ENCODE data around the gene MPRIP. TPM values are rescaled to one million over a fixed set of nuclear protein-coding genes. Genes with fewer than 3 reads are reported as not detected.

MPRIP gene
- total and polyA plus RNA-seq, 2 experiments from 2014 or later, result 91.7 to 202 TPM

DNA sequence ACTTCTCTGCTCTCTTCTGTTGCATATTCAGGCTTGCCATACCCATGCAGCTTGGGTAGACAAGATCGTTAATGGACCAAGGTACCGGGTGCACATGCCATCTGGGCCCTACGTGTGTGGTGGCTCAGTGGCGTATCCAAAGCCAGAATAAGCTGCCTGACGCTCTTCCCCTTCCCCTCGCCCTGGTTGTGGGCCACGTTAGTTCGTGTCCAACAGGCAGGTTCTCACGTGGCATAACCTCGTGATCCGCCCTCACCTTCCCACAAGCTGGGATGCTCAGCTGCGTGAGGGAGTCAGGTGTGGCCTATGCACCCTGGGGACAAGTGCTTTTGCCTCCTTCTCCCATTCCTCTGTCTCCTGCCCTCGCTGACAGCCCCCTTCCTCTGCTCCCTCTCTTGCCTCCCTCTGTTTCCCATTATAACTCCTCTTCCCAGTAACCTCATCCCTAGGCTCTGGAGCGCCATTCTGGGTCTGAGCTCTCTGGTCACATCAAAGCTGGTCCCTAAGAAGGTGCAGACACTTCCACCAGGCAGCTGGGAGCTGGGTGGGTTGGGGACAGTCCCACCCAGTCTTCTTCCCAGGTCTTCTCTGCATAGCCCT is 86.3 kb downstream of the MPRIP start:
- 97% methylated on average over 14 of the region's 14 CpGs for WGBS (ENCODE audit: low lambda C conversion rate, missing lambda C conversion rate)
- no peak for DNase-seq (ENCODE audit: low spot score)
- Histone ChIP-seq H4K20me1 (ENCODE audit: insufficient read depth, poor library complexity, severe bottlenecking) (peaks cover 35% of the 10 kb centered on the region), H2AFZ (no peak overlapping the region), H3K79me2 (peaks cover 30% of the 10 kb centered on the region), H3K9me3 (ENCODE audit: low read depth) (no peaks in the 10 kb centered on the region), H3K9me2 (replicated peaks; ENCODE audit: insufficient read depth) (no peaks in the 10 kb centered on the region), H3K4me2 (no peak overlapping the region), H3K36me3 (replicated peaks; ENCODE audit: insufficient read depth, low read depth) (no peaks in the 10 kb centered on the region), H3K4me3 (no peak overlapping the region), H3K4me1 (ENCODE audit: insufficient read depth) (no peaks in the 10 kb centered on the region), H3K27me3 (no peaks in the 10 kb centered on the region), H3K27ac (no peak overlapping the region)
- TF ChIP-seq, protein P1, sequence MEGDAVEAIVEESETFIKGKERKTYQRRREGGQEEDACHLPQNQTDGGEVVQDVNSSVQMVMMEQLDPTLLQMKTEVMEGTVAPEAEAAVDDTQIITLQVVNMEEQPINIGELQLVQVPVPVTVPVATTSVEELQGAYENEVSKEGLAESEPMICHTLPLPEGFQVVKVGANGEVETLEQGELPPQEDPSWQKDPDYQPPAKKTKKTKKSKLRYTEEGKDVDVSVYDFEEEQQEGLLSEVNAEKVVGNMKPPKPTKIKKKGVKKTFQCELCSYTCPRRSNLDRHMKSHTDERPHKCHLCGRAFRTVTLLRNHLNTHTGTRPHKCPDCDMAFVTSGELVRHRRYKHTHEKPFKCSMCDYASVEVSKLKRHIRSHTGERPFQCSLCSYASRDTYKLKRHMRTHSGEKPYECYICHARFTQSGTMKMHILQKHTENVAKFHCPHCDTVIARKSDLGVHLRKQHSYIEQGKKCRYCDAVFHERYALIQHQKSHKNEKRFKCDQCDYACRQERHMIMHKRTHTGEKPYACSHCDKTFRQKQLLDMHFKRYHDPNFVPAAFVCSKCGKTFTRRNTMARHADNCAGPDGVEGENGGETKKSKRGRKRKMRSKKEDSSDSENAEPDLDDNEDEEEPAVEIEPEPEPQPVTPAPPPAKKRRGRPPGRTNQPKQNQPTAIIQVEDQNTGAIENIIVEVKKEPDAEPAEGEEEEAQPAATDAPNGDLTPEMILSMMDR (IDR thresholded peaks at IDR 0.05; ENCODE audit: poor library complexity), result no peak
- no peak for TF ChIP-seq EZH2 (IDR thresholded peaks at IDR 0.05; ENCODE audit: borderline replicate concordance)
- TF ChIP-seq EZH2phosphoT487 (IDR thresholded peaks at IDR 0.05; ENCODE audit: low read depth, severe bottlenecking, unreplicated experiment), result no peak

DNA sequence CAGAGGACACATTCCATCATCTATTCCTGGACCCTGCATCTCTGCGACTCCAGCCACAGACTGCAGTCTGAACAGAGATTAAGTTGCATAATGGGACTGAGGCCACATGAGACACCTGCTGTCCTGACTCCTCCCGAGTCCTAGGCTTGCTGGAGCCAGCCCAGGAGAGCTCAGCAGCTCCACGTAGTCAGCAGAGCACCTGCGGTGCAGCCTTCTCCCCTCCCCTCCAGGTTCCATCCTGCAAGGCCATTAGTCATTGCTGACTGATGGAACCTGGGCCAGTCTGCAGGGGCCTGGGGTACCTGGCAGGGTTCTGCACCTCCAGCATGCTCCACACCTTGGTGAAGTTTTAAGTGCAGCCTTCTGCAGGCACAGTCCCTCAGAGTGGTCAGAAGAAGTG is 87.2 kb downstream of the MPRIP start:
- no peaks in the 10 kb centered on the region for H3K9me3 ChIP-seq (ENCODE audit: low read depth)
- H3K27me3 ChIP-seq, result no peaks in the 10 kb centered on the region
- H4K20me1 ChIP-seq (ENCODE audit: insufficient read depth, poor library complexity, severe bottlenecking), result peaks cover 28% of the 10 kb centered on the region
- H3K4me3 ChIP-seq, result no peak overlapping the region
- 73% methylated on average over 4 of the region's 4 CpGs for WGBS (ENCODE audit: low lambda C conversion rate, missing lambda C conversion rate)
- H3K9me2 ChIP-seq (replicated peaks; ENCODE audit: insufficient read depth), result no peaks in the 10 kb centered on the region
- no peak for DNase-seq (ENCODE audit: low spot score)
- no peaks in the 10 kb centered on the region for H3K4me1 ChIP-seq (ENCODE audit: insufficient read depth)
- H3K27ac ChIP-seq, result no peak overlapping the region
- peaks cover 21% of the 10 kb centered on the region for H3K79me2 ChIP-seq
- no peaks in the 10 kb centered on the region for H3K36me3 ChIP-seq (replicated peaks; ENCODE audit: insufficient read depth, low read depth)
- TF ChIP-seq EZH2phosphoT487 (IDR thresholded peaks at IDR 0.05; ENCODE audit: low read depth, severe bottlenecking, unreplicated experiment) (no peak), EZH2 (IDR thresholded peaks at IDR 0.05; ENCODE audit: borderline replicate concordance) (no peak)
- TF ChIP-seq, protein P1 (IDR thresholded peaks at IDR 0.05; ENCODE audit: poor library complexity), result no peak
- no peak overlapping the region for H2AFZ ChIP-seq
- no peak overlapping the region for H3K4me2 ChIP-seq

DNA sequence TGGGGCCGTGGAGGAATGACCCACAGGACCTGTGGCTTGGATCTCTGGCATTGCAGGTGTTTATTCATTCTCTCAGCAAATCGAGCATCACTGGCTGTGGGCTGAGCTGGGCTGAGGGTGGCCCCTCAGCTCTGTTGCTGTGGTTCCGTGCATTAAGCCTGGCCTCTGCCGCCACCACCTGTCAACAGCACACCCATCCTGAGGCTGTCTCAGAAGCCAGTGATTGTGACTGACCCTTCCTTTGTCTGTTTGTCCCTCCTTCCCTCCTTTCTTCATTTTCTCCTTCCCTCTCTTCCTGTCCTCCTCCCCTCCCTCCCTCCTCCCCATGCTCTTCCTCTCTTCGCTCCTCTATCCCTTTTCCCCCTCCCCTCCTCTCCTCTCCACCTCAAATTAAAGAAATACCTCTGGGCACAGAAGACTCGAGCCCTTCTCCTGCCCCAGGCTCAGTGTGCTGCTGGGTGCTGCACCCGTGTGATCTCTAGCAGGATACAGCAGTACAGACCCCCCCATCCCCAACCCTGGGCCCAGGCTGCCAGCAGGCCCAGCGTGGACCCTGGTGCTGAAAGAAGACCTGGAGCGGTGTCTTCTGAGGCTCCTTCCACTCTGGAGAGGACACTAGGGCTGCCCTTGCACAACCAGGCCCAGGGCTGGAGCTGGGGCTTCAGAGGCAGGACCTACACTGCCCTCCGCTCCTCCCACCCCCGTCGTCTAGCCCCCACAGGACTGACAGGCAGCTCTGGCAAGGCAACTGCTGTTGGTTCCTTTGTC is 88.0 kb downstream of the MPRIP start:
- H3K36me3 ChIP-seq (replicated peaks; ENCODE audit: insufficient read depth, low read depth), result no peaks in the 10 kb centered on the region
- H4K20me1 ChIP-seq (ENCODE audit: insufficient read depth, poor library complexity, severe bottlenecking), result peaks cover 20% of the 10 kb centered on the region
- TF ChIP-seq, protein P1 (IDR thresholded peaks at IDR 0.05; ENCODE audit: poor library complexity), result no peak
- TF ChIP-seq EZH2 (IDR thresholded peaks at IDR 0.05; ENCODE audit: borderline replicate concordance) (no peak), EZH2phosphoT487 (IDR thresholded peaks at IDR 0.05; ENCODE audit: low read depth, severe bottlenecking, unreplicated experiment) (no peak)
- WGBS (ENCODE audit: low lambda C conversion rate, missing lambda C conversion rate), result 92% methylated on average over 11 of the region's 12 CpGs
- H3K4me3 ChIP-seq, result no peak overlapping the region
- no peaks in the 10 kb centered on the region for H3K4me1 ChIP-seq (ENCODE audit: insufficient read depth)
- no peak overlapping the region for H3K4me2 ChIP-seq
- H3K27ac ChIP-seq, result no peak overlapping the region
- H3K9me3 ChIP-seq (ENCODE audit: low read depth), result no peaks in the 10 kb centered on the region
- no peaks in the 10 kb centered on the region for H3K9me2 ChIP-seq (replicated peaks; ENCODE audit: insufficient read depth)
- no peak overlapping the region for H2AFZ ChIP-seq
- H3K27me3 ChIP-seq, result no peaks in the 10 kb centered on the region
- no peak for DNase-seq (ENCODE audit: low spot score)
- peaks cover 13% of the 10 kb centered on the region for H3K79me2 ChIP-seq
